Activated T-cell treated with anti-CD3 and anti-CD28 coated beads for 4 hours (primary cell): Measurements from ENCODE around the gene CDC27.
A peak's percentile ranks its signal among the peaks of the same experiment; 100 is the strongest.
"Not testable (repeated sequence)": the region's sequence is repeated elsewhere in the genome, so short reads cannot be mapped to it uniquely, and the experiment has no call there.

Source experiments
- DNase-seq: peaks from one replicate; pipeline ENCODE4 v3.0.0-alpha.2; 2020

Gene CDC27

GRCh38 chr17:47218896-47219430, 29.9 kb upstream of the CDC27 start:
- no peak for DNase-seq

- not testable (repeated sequence) for DNase-seq
These were observed 28.2 kb upstream of the CDC27 start for GRCh38 chr17:47217279-47217678.

- not testable (repeated sequence) for DNase-seq
These were observed 27.7 kb upstream of the CDC27 start for GRCh38 chr17:47216821-47217220.

- DNase-seq: no peak
These were observed 25.8 kb upstream of the CDC27 start for GRCh38 chr17:47214931-47215330.

GRCh38 chr17:47213540-47213939, 24.4 kb upstream of the CDC27 start:
- DNase-seq: no peak

GRCh38 chr17:47212458-47212857, 23.4 kb upstream of the CDC27 start:
- no peak for DNase-seq

- DNase-seq: no peak
These were observed 21.7 kb upstream of the CDC27 start for GRCh38 chr17:47210779-47211178.

- no peak for DNase-seq
These were observed 21.0 kb upstream of the CDC27 start for GRCh38 chr17:47210105-47210504.

GRCh38 chr17:47209499-47209898, 20.4 kb upstream of the CDC27 start:
- DNase-seq: no peak

GRCh38 chr17:47208744-47209488, 19.8 kb upstream of the CDC27 start, which contains the start of gene MYL4:
MYL4 (plus strand) TSS chr17:47209348; CDS start chr17:47209423, 75 bp downstream.
- DNase-seq: no peak

- DNase-seq: no peak
These were observed 18.3 kb upstream of the CDC27 start for GRCh38 chr17:47207143-47208067.

GRCh38 chr17:47205419-47205963, 16.4 kb upstream of the CDC27 start:
- DNase-seq: peak; percentile 42

GRCh38 chr17:47204722-47205418, 15.8 kb upstream of the CDC27 start:
- peak; percentile 9 for DNase-seq

- DNase-seq: peak; percentile 38
These were observed 15.1 kb upstream of the CDC27 start for GRCh38 chr17:47203984-47204721.

GRCh38 chr17:47201166-47201565, 12.1 kb upstream of the CDC27 start:
- no peak for DNase-seq

GRCh38 chr17:47200325-47200664, 11.2 kb upstream of the CDC27 start:
- no peak for DNase-seq

GRCh38 chr17:47199627-47200324, 10.7 kb upstream of the CDC27 start:
- DNase-seq: no peak

GRCh38 chr17:47197821-47198220, 8.7 kb upstream of the CDC27 start:
- no peak for DNase-seq

- no peak for DNase-seq
These were observed 4.9 kb upstream of the CDC27 start for GRCh38 chr17:47193931-47194511.

GRCh38 chr17:47192554-47192953, 3.5 kb upstream of the CDC27 start:
- no peak for DNase-seq

GRCh38 chr17:47190770-47191169, 1.7 kb upstream of the CDC27 start:
- DNase-seq: no peak
